Measurements from ENCODE around the gene EPC2. TPM values are rescaled to one million over a fixed set of nuclear protein-coding genes. Genes with fewer than 3 reads are reported as not detected.
"Not testable (repeated sequence)": the region's sequence is repeated elsewhere in the genome, so short reads cannot be mapped to it uniquely, and the experiment has no call there.

EPC2 gene
- total RNA-seq, 2 experiments from 2014 or later: 26.5 to 28.0 TPM

- H3K36me3 Mint-ChIP-seq (ENCODE audit: low read depth): peaks cover 19% of the 10 kb centered on the region
- ChIA-PET POLR2A (no interaction called here), CTCF (no interaction called here)
Observed at GRCh38 chr2:148764815-148765214, 120.3 kb downstream of the EPC2 start.

GRCh38 chr2:148770047-148770446 is 125.5 kb downstream of the EPC2 start:
- no peak for DNase-seq
- H3K4me3 Mint-ChIP-seq: no peak overlapping the region
- H3K27me3 Mint-ChIP-seq: no peaks in the 10 kb centered on the region
- H3K4me1 Mint-ChIP-seq: no peaks in the 10 kb centered on the region
- peaks cover 29% of the 10 kb centered on the region for H3K36me3 Mint-ChIP-seq (ENCODE audit: low read depth)
- POLR2A ChIA-PET: no interaction called here
- no peak overlapping the region for H3K27ac Mint-ChIP-seq
- H3K9me3 Mint-ChIP-seq: no peaks in the 10 kb centered on the region
- CTCF ChIA-PET: no interaction called here

More at GRCh38 chr2:148764815-148765214, 120.3 kb downstream of the EPC2 start:
- H3K4me1 Mint-ChIP-seq: no peaks in the 10 kb centered on the region
- H3K27me3 Mint-ChIP-seq: no peaks in the 10 kb centered on the region
- no peak overlapping the region for H3K4me3 Mint-ChIP-seq
- no peaks in the 10 kb centered on the region for H3K9me3 Mint-ChIP-seq
- H3K27ac Mint-ChIP-seq: no peak overlapping the region
- DNase-seq: no peak

- Mint-ChIP-seq H3K9me3 (no peaks in the 10 kb centered on the region), H3K4me1 (no peaks in the 10 kb centered on the region), H3K27ac (no peak overlapping the region), H3K27me3 (no peaks in the 10 kb centered on the region), H3K4me3 (no peak overlapping the region), H3K36me3 (ENCODE audit: low read depth) (peaks cover 36% of the 10 kb centered on the region)
- no peak for DNase-seq
- ChIA-PET CTCF (no interaction called here), POLR2A (no interaction called here)
Observed at GRCh38 chr2:148781544-148781943, 137.0 kb downstream of the EPC2 start.

GRCh38 chr2:148789059-148789458 is 144.5 kb downstream of the EPC2 start:
- POLR2A ChIA-PET: no interaction called here
- no peak overlapping the region for H3K27ac Mint-ChIP-seq
- H3K4me3 Mint-ChIP-seq: no peak overlapping the region
- H3K36me3 Mint-ChIP-seq (ENCODE audit: low read depth): peaks cover 29% of the 10 kb centered on the region
- H3K9me3 Mint-ChIP-seq: no peaks in the 10 kb centered on the region
- CTCF ChIA-PET: no interaction called here
- H3K4me1 Mint-ChIP-seq: no peaks in the 10 kb centered on the region
- H3K27me3 Mint-ChIP-seq: no peaks in the 10 kb centered on the region
- no peak for DNase-seq

GRCh38 chr2:148790172-148790571 is 145.6 kb downstream of the EPC2 start:
- H3K27ac Mint-ChIP-seq, H3K4me1 Mint-ChIP-seq, H3K9me3 Mint-ChIP-seq, CTCF ChIA-PET, H3K4me3 Mint-ChIP-seq, H3K27me3 Mint-ChIP-seq, POLR2A ChIA-PET, DNase-seq: not testable (repeated sequence)
- peaks cover 18% of the 10 kb centered on the region for H3K36me3 Mint-ChIP-seq (ENCODE audit: low read depth)

- Mint-ChIP-seq H3K36me3 (ENCODE audit: low read depth) (no peaks in the 10 kb centered on the region), H3K27me3 (peaks cover 16% of the 10 kb centered on the region), H3K27ac (no peak overlapping the region), H3K4me1 (no peaks in the 10 kb centered on the region), H3K9me3 (no peaks in the 10 kb centered on the region), H3K4me3 (no peak overlapping the region)
- CTCF ChIA-PET: no interaction called here
- no peak for DNase-seq
- POLR2A ChIA-PET: no interaction called here
Observed at GRCh38 chr2:148794558-148794957, 150.0 kb downstream of the EPC2 start.

GRCh38 chr2:148796735-148797512 is 152.4 kb downstream of the EPC2 start:
- no peaks in the 10 kb centered on the region for H3K9me3 Mint-ChIP-seq

GRCh38 chr2:148802448-148803220 is 158.1 kb downstream of the EPC2 start:
- ChIA-PET POLR2A (no interaction called here), CTCF (no interaction called here)
- no peaks in the 10 kb centered on the region for H3K4me1 Mint-ChIP-seq
- H3K4me3 Mint-ChIP-seq: no peak overlapping the region
- no peaks in the 10 kb centered on the region for H3K36me3 Mint-ChIP-seq (ENCODE audit: low read depth)
- no peak overlapping the region for H3K27ac Mint-ChIP-seq
- peaks cover 13% of the 10 kb centered on the region for H3K27me3 Mint-ChIP-seq
- no peak for DNase-seq
- H3K9me3 Mint-ChIP-seq: no peaks in the 10 kb centered on the region

More at GRCh38 chr2:148796735-148797512, 152.4 kb downstream of the EPC2 start:
- H3K27ac Mint-ChIP-seq: no peak overlapping the region
- H3K4me3 Mint-ChIP-seq: no peak overlapping the region
- H3K4me1 Mint-ChIP-seq: no peaks in the 10 kb centered on the region
- DNase-seq: no peak
- CTCF ChIA-PET: no interaction called here
- no peaks in the 10 kb centered on the region for H3K36me3 Mint-ChIP-seq (ENCODE audit: low read depth)
- H3K27me3 Mint-ChIP-seq: peaks cover 18% of the 10 kb centered on the region
- POLR2A ChIA-PET: no interaction called here

- Mint-ChIP-seq H3K27me3 (peaks cover 11% of the 10 kb centered on the region), H3K9me3 (no peaks in the 10 kb centered on the region), H3K27ac (no peak overlapping the region), H3K4me1 (peaks cover 21% of the 10 kb centered on the region), H3K4me3 (no peak overlapping the region), H3K36me3 (ENCODE audit: low read depth) (no peaks in the 10 kb centered on the region)
- ChIA-PET POLR2A (no interaction called here), CTCF (no interaction called here)
- no peak for DNase-seq
Observed at GRCh38 chr2:148810081-148810480, 165.5 kb downstream of the EPC2 start.

- ChIA-PET CTCF (no interaction called here), POLR2A (no interaction called here)
- H3K36me3 Mint-ChIP-seq (ENCODE audit: low read depth): no peaks in the 10 kb centered on the region
- no peaks in the 10 kb centered on the region for H3K9me3 Mint-ChIP-seq
- H3K4me1 Mint-ChIP-seq: peaks cover 32% of the 10 kb centered on the region
- H3K27me3 Mint-ChIP-seq: peaks cover 18% of the 10 kb centered on the region
- no peak overlapping the region for H3K27ac Mint-ChIP-seq
- DNase-seq: no peak
- H3K4me3 Mint-ChIP-seq: no peak overlapping the region
Observed at GRCh38 chr2:148812306-148812705, 167.8 kb downstream of the EPC2 start.

- Mint-ChIP-seq H3K4me1 (peaks cover 34% of the 10 kb centered on the region), H3K27ac (peak overlapping the region; percentile 70), H3K9me3 (no peaks in the 10 kb centered on the region), H3K36me3 (ENCODE audit: low read depth) (no peaks in the 10 kb centered on the region), H3K27me3 (peaks cover 25% of the 10 kb centered on the region), H3K4me3 (peak overlapping the region; percentile 47)
- ChIA-PET CTCF (no interaction called here), POLR2A (interaction anchor here (1.1 kb wide), 1 partner anchor 168 kb away, joined by 3 read pairs; no protein-coding TSS in a partner anchor)
- peak; percentile 88 for DNase-seq
Observed at GRCh38 chr2:148813603-148814065, 169.1 kb downstream of the EPC2 start.

GRCh38 chr2:148814143-148814859 is 169.8 kb downstream of the EPC2 start:
- no peak for DNase-seq
- Mint-ChIP-seq H3K36me3 (ENCODE audit: low read depth) (no peaks in the 10 kb centered on the region), H3K4me1 (peaks cover 34% of the 10 kb centered on the region), H3K4me3 (peak overlapping the region; percentile 47), H3K9me3 (no peaks in the 10 kb centered on the region), H3K27me3 (peaks cover 24% of the 10 kb centered on the region), H3K27ac (peak overlapping the region; percentile 70)
- POLR2A ChIA-PET: interaction anchor here (0.6 to 1.3 kb wide), 8 partner anchors 8 to 212 kb away, joined by 3 to 6 read pairs (median 3); no protein-coding TSS in a partner anchor
- CTCF ChIA-PET: interaction anchor here (1.0 to 1.2 kb wide), 2 partner anchors 7 to 794 kb away, joined by 3 read pairs; partner anchors contain the start of genes MBD5 and ORC4

GRCh38 chr2:148814860-148815419 is 170.4 kb downstream of the EPC2 start:
- no peak overlapping the region for H3K4me3 Mint-ChIP-seq
- H3K27me3 Mint-ChIP-seq: peaks cover 23% of the 10 kb centered on the region
- no peaks in the 10 kb centered on the region for H3K36me3 Mint-ChIP-seq (ENCODE audit: low read depth)
- H3K27ac Mint-ChIP-seq: peak overlapping the region; percentile 70
- ChIA-PET POLR2A (interaction anchor here (0.8 to 1.3 kb wide), 7 partner anchors 9 to 290 kb away, joined by 3 to 6 read pairs (median 3); no protein-coding TSS in a partner anchor), CTCF (interaction anchor here (0.6 to 1.2 kb wide), 4 partner anchors 8 to 794 kb away, joined by 3 read pairs; partner anchors contain the start of genes MBD5 and ORC4)
- H3K9me3 Mint-ChIP-seq: no peaks in the 10 kb centered on the region
- H3K4me1 Mint-ChIP-seq: peaks cover 34% of the 10 kb centered on the region
- DNase-seq: no peak
